ENCODE measurements around the gene IL4I1.

IL4I1 gene

GRCh38 chr19:49850487-49851342, 46.0 kb downstream of the IL4I1 start, which contains the start of gene PTOV1:
Gene PTOV1 (plus strand): TSS chr19:49851159.
- H3K27ac Mint-ChIP-seq: peak within 1 kb of the TSS; percentile 96 to 99 (median 99)
- no peak for TF ChIP-seq CTCF (IDR thresholded peaks at IDR 0.05; ENCODE audit: unreplicated experiment in 3 of 3)
- H3K36me3 Mint-ChIP-seq (ENCODE audit: low read depth): peaks cover 40% of the 10 kb centered on the region
- peaks cover 23% of the 10 kb centered on the region for H3K4me1 Mint-ChIP-seq
- peaks cover 15% of the 10 kb centered on the region for H3K9me3 Mint-ChIP-seq
- peak within 1 kb of the TSS; percentile 91 to 97 (median 94) for H3K4me3 Mint-ChIP-seq
- no peaks in the 10 kb centered on the region for H3K27me3 Mint-ChIP-seq (ENCODE audit: low read depth)

- peaks cover 23% of the 10 kb centered on the region for H3K4me1 Mint-ChIP-seq
- peak overlapping the region; percentile 96 to 99 (median 99) for H3K27ac Mint-ChIP-seq
- H3K4me3 Mint-ChIP-seq: peak overlapping the region; percentile 89 to 94 (median 91)
- no peak for TF ChIP-seq CTCF (IDR thresholded peaks at IDR 0.05; ENCODE audit: unreplicated experiment in 3 of 3)
- no peaks in the 10 kb centered on the region for H3K27me3 Mint-ChIP-seq (ENCODE audit: low read depth)
- H3K9me3 Mint-ChIP-seq: peaks cover 15% of the 10 kb centered on the region
- H3K36me3 Mint-ChIP-seq (ENCODE audit: low read depth): peaks cover 35% of the 10 kb centered on the region
Measured at GRCh38 chr19:49850221-49850486, 46.5 kb downstream of the IL4I1 start.

- TF ChIP-seq CTCF (IDR thresholded peaks at IDR 0.05; ENCODE audit: unreplicated experiment in 3 of 3): no peak
- Mint-ChIP-seq H3K27me3 (ENCODE audit: low read depth) (no peaks in the 10 kb centered on the region), H3K4me3 (peak overlapping the region; percentile 89 to 94 (median 91)), H3K4me1 (peaks cover 23% of the 10 kb centered on the region), H3K36me3 (ENCODE audit: low read depth) (peaks cover 35% of the 10 kb centered on the region), H3K27ac (peak overlapping the region; percentile 96 to 99 (median 99)), H3K9me3 (peaks cover 15% of the 10 kb centered on the region)
Measured at GRCh38 chr19:49849433-49850220, 47.1 kb downstream of the IL4I1 start.

- peak overlapping the region in 2 of 3 experiments; percentile 19 to 74 for H3K27ac Mint-ChIP-seq
- no peaks in the 10 kb centered on the region for H3K27me3 Mint-ChIP-seq (ENCODE audit: low read depth)
- H3K36me3 Mint-ChIP-seq (ENCODE audit: low read depth): peaks cover 35% of the 10 kb centered on the region
- peaks cover 22% of the 10 kb centered on the region for H3K4me1 Mint-ChIP-seq
- peaks cover 15% of the 10 kb centered on the region for H3K9me3 Mint-ChIP-seq
- no peak for TF ChIP-seq CTCF (IDR thresholded peaks at IDR 0.05; ENCODE audit: unreplicated experiment in 3 of 3)
- peak overlapping the region; percentile 68 to 83 (median 75) for H3K4me3 Mint-ChIP-seq
Measured at GRCh38 chr19:49848938-49849337, 47.7 kb downstream of the IL4I1 start.

- peak overlapping the region in 2 of 3 experiments; percentile 3 to 11 for H3K27ac Mint-ChIP-seq
- no peak for TF ChIP-seq CTCF (IDR thresholded peaks at IDR 0.05; ENCODE audit: unreplicated experiment in 3 of 3)
- H3K36me3 Mint-ChIP-seq (ENCODE audit: low read depth): peaks cover 35% of the 10 kb centered on the region
- peaks cover 15% of the 10 kb centered on the region for H3K9me3 Mint-ChIP-seq
- H3K27me3 Mint-ChIP-seq (ENCODE audit: low read depth): no peaks in the 10 kb centered on the region
- H3K4me1 Mint-ChIP-seq: peaks cover 14% of the 10 kb centered on the region
- H3K4me3 Mint-ChIP-seq: peak overlapping the region; percentile 53 to 73 (median 68)
Measured at GRCh38 chr19:49847731-49848696, 48.7 kb downstream of the IL4I1 start.
